Prostate gland (tissue), 2 donors: ENCODE data around the gene RBM8A. TPM values are rescaled to one million over a fixed set of nuclear protein-coding genes. Genes with fewer than 3 reads are reported as not detected.
"Not testable (repeated sequence)": the region's sequence is repeated elsewhere in the genome, so short reads cannot be mapped to it uniquely, and the experiment has no call there.

Experiments
- DNase-seq: peaks from one replicate; pipeline ENCODE4 v3.0.0-alpha.2; 2019; ENCODE audit warnings: low spot score
- H3K27ac ChIP-seq, 2 donors: fragments of 200-600 bp; sonication (generic); 2 replicates each; pipeline ENCODE4 v1.5.1; 2017 to 2019
- H3K27me3 ChIP-seq: fragments of 200-600 bp; sonication (generic); replicated peaks from 2 replicates; pipeline ENCODE4 v1.5.1; 2019; ENCODE audit not compliant: insufficient read depth
- H3K36me3 ChIP-seq, 2 donors: fragments of 200-600 bp; sonication (generic); 1 replicate in 1 of 2; 2 replicates in 1 of 2; pipeline versions ENCODE4 v1.5.1 to v1.8.1; 2017 to 2019
- H3K4me1 ChIP-seq: fragments of 200-600 bp; sonication (generic); replicated peaks from 2 replicates; pipeline ENCODE4 v1.5.1; 2019
- H3K4me3 ChIP-seq, 2 donors: fragments of 200-600 bp; sonication (generic); 2 replicates each; pipeline ENCODE4 v1.5.1; 2017 to 2019
- H3K9me3 ChIP-seq: fragments of 200-600 bp; sonication (generic); 2 replicates; pipeline ENCODE4 v1.5.1; 2017
- POLR2A ChIP-seq: fragments of 450-650 bp; IDR thresholded peaks from one replicate; pipeline ENCODE4 v1.6.1; 2016; ENCODE audit warnings: antibody characterized with exemption, mild to moderate bottlenecking
- POLR2AphosphoS5 ChIP-seq: sonication (generic); formaldehyde crosslinking; IDR thresholded peaks from one replicate; pipeline ENCODE4 v1.6.1; 2017; ENCODE audit warnings: antibody characterized with exemption
- WGBS: methylation state at CpG from one replicate; pipeline ENCODE4 v1.1.5; 2018; 5-methylcytosine and 5-hydroxymethylcytosine counted together
- intact Hi-C: fragments of 100-400 bp; cut with DNase I; formaldehyde crosslinking; loops from one replicate; pipeline ENCODE4 v1.14.2; 2022
- total RNA-seq, 2 donors: library from RNA; depleted of rRNA; stranded (reverse); fragments of >200 nt; gene quantifications; one replicate each; pipeline ENCODE4 v1.1.0, GENCODE V29; 2016
- TF ChIP-seq, protein P1 (sequence below), 4 experiments: fragments of 200-600 bp in 2 of 4; fragments of 450-650 bp in 2 of 4; sonication (generic) in 2 of 4; IDR thresholded peaks; 1 replicate in 3 of 4; 2 replicates in 1 of 4; pipeline ENCODE4 v1.5.1; 2016 to 2019; ENCODE audit warnings: antibody characterized with exemption in 4 of 4, mild to moderate bottlenecking in 2 of 4, moderate library complexity in 2 of 4

RBM8A gene
- total RNA-seq, 2 donors from 2014 or later: 127 to 159 TPM

DNA sequence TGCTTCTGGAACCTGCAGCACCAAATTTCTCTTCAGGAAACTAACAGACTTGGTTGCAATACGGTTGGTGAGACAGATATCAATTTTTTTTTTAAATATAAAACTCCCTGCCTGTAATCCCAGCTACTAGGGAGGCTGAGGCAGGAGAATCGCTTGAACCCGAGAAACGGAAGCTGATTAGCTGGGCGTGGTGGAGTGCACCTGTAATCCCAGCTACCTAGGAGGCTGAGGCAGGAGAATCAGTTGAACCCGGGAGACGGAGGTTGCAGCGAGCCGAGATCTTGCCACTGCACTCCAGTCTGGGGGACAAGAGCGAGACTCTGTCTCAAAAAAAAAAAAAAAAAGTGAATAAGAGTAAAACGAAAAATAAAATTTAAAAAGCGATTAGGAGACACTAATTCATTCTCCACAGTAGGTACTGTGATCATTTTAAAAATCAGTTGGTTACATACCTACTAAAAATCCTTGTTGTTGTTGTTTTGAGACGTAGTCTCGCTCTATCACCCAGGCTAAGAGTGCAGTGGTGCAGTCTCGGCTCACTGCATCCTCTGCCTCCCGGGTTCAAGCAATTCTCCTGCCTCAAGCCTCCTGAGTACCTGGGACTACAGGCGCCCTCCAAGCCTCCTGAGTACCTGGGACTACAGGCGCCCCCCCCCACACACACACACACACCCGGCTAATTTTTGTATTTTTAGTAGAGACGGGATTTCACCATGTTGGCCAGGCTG lies 796 bp upstream of the RBM8A start:
- H3K27ac ChIP-seq: peak overlapping the region; percentile 94 to 95
- H3K4me3 ChIP-seq: peak overlapping the region; percentile 56 to 78
- 62% methylated on average over 20 of the region's 20 CpGs for WGBS
- H3K36me3 ChIP-seq: no peaks in the 10 kb centered on the region
- H3K9me3 ChIP-seq: no peaks in the 10 kb centered on the region
- H3K4me1 ChIP-seq: no peaks in the 10 kb centered on the region
- DNase-seq: no peak
- intact Hi-C loops: no loop called here
- no peaks in the 10 kb centered on the region for H3K27me3 ChIP-seq
- TF ChIP-seq, protein P1, sequence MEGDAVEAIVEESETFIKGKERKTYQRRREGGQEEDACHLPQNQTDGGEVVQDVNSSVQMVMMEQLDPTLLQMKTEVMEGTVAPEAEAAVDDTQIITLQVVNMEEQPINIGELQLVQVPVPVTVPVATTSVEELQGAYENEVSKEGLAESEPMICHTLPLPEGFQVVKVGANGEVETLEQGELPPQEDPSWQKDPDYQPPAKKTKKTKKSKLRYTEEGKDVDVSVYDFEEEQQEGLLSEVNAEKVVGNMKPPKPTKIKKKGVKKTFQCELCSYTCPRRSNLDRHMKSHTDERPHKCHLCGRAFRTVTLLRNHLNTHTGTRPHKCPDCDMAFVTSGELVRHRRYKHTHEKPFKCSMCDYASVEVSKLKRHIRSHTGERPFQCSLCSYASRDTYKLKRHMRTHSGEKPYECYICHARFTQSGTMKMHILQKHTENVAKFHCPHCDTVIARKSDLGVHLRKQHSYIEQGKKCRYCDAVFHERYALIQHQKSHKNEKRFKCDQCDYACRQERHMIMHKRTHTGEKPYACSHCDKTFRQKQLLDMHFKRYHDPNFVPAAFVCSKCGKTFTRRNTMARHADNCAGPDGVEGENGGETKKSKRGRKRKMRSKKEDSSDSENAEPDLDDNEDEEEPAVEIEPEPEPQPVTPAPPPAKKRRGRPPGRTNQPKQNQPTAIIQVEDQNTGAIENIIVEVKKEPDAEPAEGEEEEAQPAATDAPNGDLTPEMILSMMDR (IDR thresholded peaks at IDR 0.05): no peak
- no peak for TF ChIP-seq POLR2AphosphoS5
- TF ChIP-seq POLR2A: no peak

DNA sequence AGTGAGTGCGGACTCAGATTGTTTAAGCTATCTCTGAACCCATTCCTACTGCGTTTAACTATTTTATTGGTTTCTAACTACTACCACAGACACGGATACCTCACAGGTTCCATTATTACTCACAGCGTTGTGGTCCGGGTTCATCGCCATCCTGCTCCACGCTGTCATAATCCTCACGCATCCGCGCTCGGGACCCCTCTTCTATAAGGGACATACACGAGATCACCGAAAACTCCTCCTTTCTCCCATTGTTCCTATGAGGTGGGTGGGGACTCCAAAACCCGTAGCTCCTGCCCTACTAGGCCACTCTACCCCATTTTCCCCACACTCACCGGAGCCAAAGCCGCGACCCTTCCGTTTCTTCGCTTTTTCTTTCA lies 610 bp downstream of the RBM8A start:
- intact Hi-C loops: no loop called here
- TF ChIP-seq POLR2AphosphoS5: no peak
- Histone ChIP-seq H3K27ac (peak overlapping the region; percentile 94 to 95), H3K9me3 (no peaks in the 10 kb centered on the region), H3K36me3 (no peaks in the 10 kb centered on the region), H3K4me1 (no peaks in the 10 kb centered on the region), H3K27me3 (no peaks in the 10 kb centered on the region), H3K4me3 (peak overlapping the region; percentile 56 to 78)
- 5% methylated on average over 19 of the region's 19 CpGs for WGBS
- no peak for DNase-seq

DNA sequence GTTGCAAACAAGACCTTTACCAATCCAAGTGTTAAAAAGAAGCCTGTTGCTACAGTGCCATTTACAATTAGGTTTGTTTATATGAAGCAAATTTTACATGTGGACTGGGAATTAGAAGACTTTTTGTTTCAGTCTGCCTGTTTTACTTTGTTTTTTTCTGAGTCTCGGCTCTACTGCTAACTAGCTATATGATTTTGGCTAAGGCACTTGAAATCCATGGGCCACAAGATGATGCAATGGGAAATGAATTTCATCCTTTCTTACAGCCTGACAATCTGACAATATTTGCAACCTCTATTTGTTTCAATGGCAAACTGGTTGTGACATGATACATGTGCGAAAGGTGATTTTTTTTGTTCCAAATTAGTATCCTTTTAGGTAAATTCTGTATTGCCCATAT lies 5.0 kb downstream of the RBM8A start:
- DNase-seq: no peak
- intact Hi-C loops: no loop called here
- TF ChIP-seq, protein P1 (IDR thresholded peaks at IDR 0.05): no peak
- TF ChIP-seq POLR2A: no peak
- no peak for TF ChIP-seq POLR2AphosphoS5
- Histone ChIP-seq H3K27ac (no peak overlapping the region), H3K27me3 (no peaks in the 10 kb centered on the region), H3K9me3 (no peaks in the 10 kb centered on the region), H3K4me3 (no peak overlapping the region), H3K4me1 (peaks cover 3% of the 10 kb centered on the region), H3K36me3 (no peaks in the 10 kb centered on the region)
- WGBS: 74% methylated on average over 2 of the region's 2 CpGs

DNA sequence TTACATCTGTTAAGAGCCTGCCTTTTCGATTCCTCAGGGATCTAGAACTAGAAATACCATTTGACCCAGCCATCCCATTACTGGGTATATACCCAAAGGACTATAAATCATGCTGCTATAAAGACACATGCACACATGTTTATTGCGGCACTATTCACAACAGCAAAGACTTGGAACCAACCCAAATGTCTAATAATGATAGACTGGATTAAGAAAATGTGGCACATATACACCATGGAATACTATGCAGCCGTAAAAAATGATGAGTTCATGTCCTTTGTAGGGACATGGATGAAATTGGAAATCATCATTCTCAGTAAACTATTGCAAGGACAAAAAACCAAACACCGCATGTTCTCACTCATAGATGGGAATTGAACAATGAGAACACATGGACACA lies 7.0 kb downstream of the RBM8A start:
- H3K9me3 ChIP-seq, DNase-seq, intact Hi-C loops, H3K36me3 ChIP-seq, H3K4me3 ChIP-seq, H3K27me3 ChIP-seq, H3K4me1 ChIP-seq, H3K27ac ChIP-seq: not testable (repeated sequence)
- 88% methylated on average over 3 of the region's 4 CpGs for WGBS

DNA sequence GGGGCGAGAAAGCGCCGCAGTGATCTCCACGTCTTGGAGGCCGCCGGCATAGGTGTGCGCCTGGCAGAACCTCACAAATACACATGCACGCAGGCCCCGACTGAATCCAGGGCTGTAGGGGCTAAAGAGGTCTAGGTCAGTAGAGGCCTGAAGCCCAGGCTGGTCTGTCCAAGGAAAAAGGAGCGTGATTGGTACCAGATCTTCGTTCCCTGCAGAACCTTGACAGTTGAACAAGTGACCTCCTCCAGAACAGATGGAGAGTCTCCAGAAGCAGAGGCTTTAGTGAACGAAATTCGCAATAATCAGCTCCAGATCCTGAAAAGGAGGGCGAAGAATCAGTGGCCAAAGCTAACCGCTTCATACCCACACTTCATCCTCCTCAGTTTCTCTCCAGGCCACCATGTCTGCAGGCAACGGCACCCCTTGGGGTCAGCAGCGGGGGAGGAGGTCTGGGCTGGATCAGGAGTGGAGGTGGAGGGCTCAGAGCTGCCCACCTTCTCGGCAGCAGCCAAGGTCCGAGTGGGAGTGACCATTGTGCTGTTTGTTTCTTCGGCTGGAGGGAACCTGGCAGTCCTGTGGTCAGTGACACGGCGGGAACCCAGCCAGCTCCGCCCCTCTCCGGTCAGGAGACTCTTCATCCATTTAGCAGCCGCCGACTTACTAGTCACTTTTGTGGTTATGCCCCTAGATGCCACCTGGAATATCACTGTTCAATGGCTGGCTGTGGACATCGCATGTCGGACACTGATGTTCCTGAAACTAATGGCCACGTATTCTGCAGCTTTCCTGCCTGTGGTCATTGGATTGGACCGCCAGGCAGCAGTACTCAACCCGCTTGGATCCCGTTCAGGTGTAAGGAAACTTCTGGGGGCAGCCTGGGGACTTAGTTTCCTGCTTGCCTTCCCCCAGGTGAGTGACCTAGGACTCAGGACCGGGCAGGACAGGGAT lies 8.0 kb downstream of the RBM8A start:
- H3K27me3 ChIP-seq: no peaks in the 10 kb centered on the region
- H3K9me3 ChIP-seq: no peaks in the 10 kb centered on the region
- TF ChIP-seq, protein P1 (IDR thresholded peaks at IDR 0.05): peak in 1 of 4 experiments; percentile 10
- no peak for TF ChIP-seq POLR2A
- TF ChIP-seq POLR2AphosphoS5: peak; percentile 24
- H3K4me1 ChIP-seq: peaks cover 3% of the 10 kb centered on the region
- peak overlapping the region; percentile 64 to 94 for H3K4me3 ChIP-seq
- peak; percentile 50 for DNase-seq
- 5% methylated on average over 31 of the region's 33 CpGs for WGBS
- intact Hi-C loops: loop anchor here (5.0 kb wide), 1 partner anchor 43 kb away; the partner anchor contains the start of genes ANKRD34A and POLR3GL
- no peaks in the 10 kb centered on the region for H3K36me3 ChIP-seq
- peak overlapping the region; percentile 80 to 89 for H3K27ac ChIP-seq
